Ascending aorta (tissue), 2 donors: ENCODE results near the gene SLC9A1. TPM values are rescaled to one million over a fixed set of nuclear protein-coding genes. Genes with fewer than 3 reads are reported as not detected.

ENCODE experiments used
- DNase-seq, 2 donors: peaks; one replicate each; pipeline ENCODE4 v3.0.0-alpha.2; 2019; ENCODE audit warnings: low spot score in 2 of 2
- H3K27ac ChIP-seq, 2 donors: fragments of 200-600 bp; sonication (generic); one replicate each; pipeline ENCODE4 v1.5.1; 2016 to 2017; ENCODE audit warnings: mild to moderate bottlenecking in 1 of 2
- H3K27me3 ChIP-seq: fragments of 200-600 bp; sonication (generic); one replicate; pipeline ENCODE4 v1.5.1; 2017
- H3K36me3 ChIP-seq, 2 donors: fragments of 200-600 bp; sonication (generic); one replicate each; pipeline ENCODE4 v1.5.1; 2016
- H3K4me1 ChIP-seq, 2 donors: fragments of 200-600 bp; sonication (generic); one replicate each; pipeline ENCODE4 v1.5.1; 2016 to 2017; ENCODE audit warnings: mild to moderate bottlenecking in 1 of 2
- H3K4me3 ChIP-seq, 2 donors: fragments of 200-600 bp; sonication (generic); one replicate each; pipeline ENCODE4 v1.5.1; 2016 to 2017; ENCODE audit warnings: mild to moderate bottlenecking in 1 of 2
- H3K9me3 ChIP-seq, 2 donors: fragments of 200-600 bp; sonication (generic); one replicate each; pipeline ENCODE4 v1.5.1; 2016
- intact Hi-C: fragments of 100-400 bp; cut with DNase I; formaldehyde crosslinking; loops from one replicate; pipeline ENCODE4 v1.15.1; 2023
- total RNA-seq: library from RNA; depleted of rRNA; stranded (reverse); fragments of >200 nt; gene quantifications from one replicate; pipeline ENCODE4 v1.1.0, GENCODE V29; 2016
- TF ChIP-seq, protein P1 (sequence below), 3 experiments: fragments of 200-600 bp in 2 of 3; fragments of 450-650 bp in 1 of 3; sonication (generic) in 2 of 3; IDR thresholded peaks; one replicate each; pipeline ENCODE4 v1.5.1; 2016 to 2019; ENCODE audit warnings: antibody characterized with exemption in 3 of 3, mild to moderate bottlenecking in 1 of 3, moderate library complexity in 1 of 3

Gene SLC9A1
- total RNA-seq, 1 donor from 2014 or later, result 22.0 TPM

- intact Hi-C loops, result loop anchor here (10.0 kb wide), 1 partner anchor 128 kb away; the partner anchor contains the start of gene KDF1
- Histone ChIP-seq H3K4me3 (no peak overlapping the region), H3K36me3 (no peaks in the 10 kb centered on the region), H3K4me1 (no peaks in the 10 kb centered on the region), H3K9me3 (no peaks in the 10 kb centered on the region), H3K27me3 (no peaks in the 10 kb centered on the region), H3K27ac (no peak overlapping the region)
- DNase-seq, result no peak
- TF ChIP-seq, protein P1, sequence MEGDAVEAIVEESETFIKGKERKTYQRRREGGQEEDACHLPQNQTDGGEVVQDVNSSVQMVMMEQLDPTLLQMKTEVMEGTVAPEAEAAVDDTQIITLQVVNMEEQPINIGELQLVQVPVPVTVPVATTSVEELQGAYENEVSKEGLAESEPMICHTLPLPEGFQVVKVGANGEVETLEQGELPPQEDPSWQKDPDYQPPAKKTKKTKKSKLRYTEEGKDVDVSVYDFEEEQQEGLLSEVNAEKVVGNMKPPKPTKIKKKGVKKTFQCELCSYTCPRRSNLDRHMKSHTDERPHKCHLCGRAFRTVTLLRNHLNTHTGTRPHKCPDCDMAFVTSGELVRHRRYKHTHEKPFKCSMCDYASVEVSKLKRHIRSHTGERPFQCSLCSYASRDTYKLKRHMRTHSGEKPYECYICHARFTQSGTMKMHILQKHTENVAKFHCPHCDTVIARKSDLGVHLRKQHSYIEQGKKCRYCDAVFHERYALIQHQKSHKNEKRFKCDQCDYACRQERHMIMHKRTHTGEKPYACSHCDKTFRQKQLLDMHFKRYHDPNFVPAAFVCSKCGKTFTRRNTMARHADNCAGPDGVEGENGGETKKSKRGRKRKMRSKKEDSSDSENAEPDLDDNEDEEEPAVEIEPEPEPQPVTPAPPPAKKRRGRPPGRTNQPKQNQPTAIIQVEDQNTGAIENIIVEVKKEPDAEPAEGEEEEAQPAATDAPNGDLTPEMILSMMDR (IDR thresholded peaks at IDR 0.05), result no peak
These were observed 62.0 kb downstream of the SLC9A1 start for GRCh38 chr1:27092888-27093287.

- H3K27ac ChIP-seq, result no peak overlapping the region
- no peak for DNase-seq
- intact Hi-C loops, result loop anchor here (10.0 kb wide), 1 partner anchor 126 kb away; the partner anchor contains the start of gene KDF1
- H3K4me1 ChIP-seq, result no peaks in the 10 kb centered on the region
- H3K36me3 ChIP-seq, result no peaks in the 10 kb centered on the region
- H3K4me3 ChIP-seq, result no peak overlapping the region
- no peaks in the 10 kb centered on the region for H3K9me3 ChIP-seq
- no peaks in the 10 kb centered on the region for H3K27me3 ChIP-seq
- TF ChIP-seq, protein P1 (IDR thresholded peaks at IDR 0.05), result no peak
These were observed 64.0 kb downstream of the SLC9A1 start for GRCh38 chr1:27090911-27091310.

DNA sequence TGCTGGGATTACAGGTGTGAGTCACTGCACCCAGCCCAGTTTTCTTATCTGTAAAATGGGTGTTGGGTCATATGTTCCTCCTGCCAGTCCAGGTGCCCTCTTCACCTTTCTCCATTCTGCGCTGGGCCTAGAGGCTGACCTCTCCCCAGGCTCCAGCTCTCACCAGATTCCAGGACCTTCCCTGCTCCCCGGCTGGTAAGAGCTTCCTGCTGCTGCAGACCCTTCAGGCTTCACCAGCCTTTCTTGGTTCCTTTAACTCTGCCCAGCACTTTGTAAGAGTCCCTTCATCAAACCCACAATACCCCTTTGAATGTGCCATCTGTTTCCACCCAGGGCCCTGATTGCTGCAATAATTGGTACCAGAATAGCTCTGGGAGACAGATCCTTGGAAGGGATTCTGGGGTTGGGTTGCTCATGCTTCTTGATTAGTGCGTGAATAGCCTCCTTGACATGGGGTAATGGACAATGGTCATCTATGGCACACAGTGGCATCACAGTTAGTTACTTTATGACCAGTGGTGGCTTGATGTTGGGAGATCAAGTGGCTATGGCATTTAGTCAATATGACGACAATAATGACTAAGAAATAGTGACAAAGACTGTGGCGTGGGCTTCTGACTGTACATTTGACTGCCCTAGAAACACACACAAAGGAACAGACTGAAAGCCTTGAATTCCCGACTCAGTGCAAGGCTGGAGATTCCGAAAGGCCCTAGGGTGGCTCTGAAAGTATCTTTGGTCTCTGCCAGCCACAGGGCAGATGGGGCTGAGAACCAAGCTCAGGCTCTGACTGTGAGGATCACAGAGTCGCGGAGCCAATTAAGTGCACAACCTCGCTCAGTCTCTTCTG lies 67.3 kb downstream of the SLC9A1 start:
- Histone ChIP-seq H3K9me3 (peaks cover 0 to 11% of the 10 kb centered on the region in 2 donors), H3K4me1 (no peaks in the 10 kb centered on the region), H3K27ac (no peak overlapping the region), H3K27me3 (no peaks in the 10 kb centered on the region), H3K36me3 (no peaks in the 10 kb centered on the region), H3K4me3 (no peak overlapping the region)
- intact Hi-C loops, result no loop called here
- TF ChIP-seq, protein P1 (IDR thresholded peaks at IDR 0.05), result no peak
- DNase-seq, result no peak

GRCh38 chr1:27086628-27087027 lies 68.3 kb downstream of the SLC9A1 start:
- intact Hi-C loops, result no loop called here
- Histone ChIP-seq H3K4me1 (no peaks in the 10 kb centered on the region), H3K27me3 (no peaks in the 10 kb centered on the region), H3K9me3 (peaks cover 0 to 11% of the 10 kb centered on the region in 2 donors), H3K4me3 (no peak overlapping the region), H3K27ac (no peak overlapping the region), H3K36me3 (no peaks in the 10 kb centered on the region)
- TF ChIP-seq, protein P1 (IDR thresholded peaks at IDR 0.05), result no peak
- DNase-seq, result no peak

- no peak for DNase-seq
- Histone ChIP-seq H3K36me3 (no peaks in the 10 kb centered on the region), H3K4me1 (no peaks in the 10 kb centered on the region), H3K27me3 (no peaks in the 10 kb centered on the region), H3K27ac (no peak overlapping the region), H3K9me3 (peaks cover 0 to 11% of the 10 kb centered on the region in 2 donors), H3K4me3 (no peak overlapping the region)
- intact Hi-C loops, result no loop called here
- TF ChIP-seq, protein P1 (IDR thresholded peaks at IDR 0.05), result no peak
These were observed 68.9 kb downstream of the SLC9A1 start for GRCh38 chr1:27086026-27086425.
